Sigmoid colon (tissue), 7 donors: ENCODE measurements around the gene EHD2. TPM values are rescaled to one million over a fixed set of nuclear protein-coding genes. Genes with fewer than 3 reads are reported as not detected.
"Not testable (repeated sequence)": the region's sequence is repeated elsewhere in the genome, so short reads cannot be mapped to it uniquely, and the experiment has no call there.

Experiments used
- DNase-seq: peaks from one replicate; pipeline ENCODE4 v3.0.0-alpha.2; 2019
- H3K27ac ChIP-seq, 4 donors: fragments of 200-600 bp; sonication (generic); one replicate each; pipeline ENCODE4 v1.5.1; 2016 to 2019; ENCODE audit warnings: mild to moderate bottlenecking in 1 of 4
- H3K27me3 ChIP-seq, 3 donors: fragments of 200-600 bp; sonication (generic); one replicate each; pipeline ENCODE4 v1.5.1; 2019; ENCODE audit warnings: mild to moderate bottlenecking in 1 of 3
- H3K36me3 ChIP-seq, 4 donors: fragments of 200-600 bp; sonication (generic); one replicate each; pipeline ENCODE4 v1.5.1; 2016 to 2019
- H3K4me1 ChIP-seq, 4 donors: fragments of 200-600 bp; sonication (generic); one replicate each; pipeline ENCODE4 v1.5.1; 2017 to 2019
- H3K4me3 ChIP-seq, 4 donors: fragments of 200-600 bp; sonication (generic); one replicate each; pipeline ENCODE4 v1.5.1; 2017 to 2019; ENCODE audit warnings: mild to moderate bottlenecking in 2 of 4, moderate library complexity in 1 of 4
- H3K9me3 ChIP-seq, 4 donors: fragments of 200-600 bp in 3 of 4; sonication (generic) in 3 of 4; one replicate each; pipeline versions ENCODE4 v1.5.1 to v1.6.1; 2013 to 2019
- CTCF ChIP-seq, 4 experiments: fragments of 450-650 bp in 3 of 4; fragments of 200-600 bp in 1 of 4; IDR thresholded peaks; one replicate each; pipeline ENCODE4 v1.5.1; 2016 to 2019; ENCODE audit warnings: antibody characterized with exemption in 4 of 4, mild to moderate bottlenecking in 3 of 4, moderate library complexity in 2 of 4
- EP300 ChIP-seq, 4 donors: sonication (generic); formaldehyde crosslinking; IDR thresholded peaks; one replicate each; pipeline ENCODE4 v1.6.1; 2017; ENCODE audit warnings: antibody characterized with exemption in 4 of 4
- POLR2A ChIP-seq, 2 donors: fragments of 450-650 bp; IDR thresholded peaks; one replicate each; pipeline ENCODE4 v1.6.1; 2016; ENCODE audit warnings: antibody characterized with exemption in 2 of 2, mild to moderate bottlenecking in 2 of 2, moderate library complexity in 2 of 2
- POLR2AphosphoS5 ChIP-seq, 4 donors: sonication (generic); formaldehyde crosslinking; IDR thresholded peaks; one replicate each; pipeline ENCODE4 v1.6.1; 2017; ENCODE audit warnings: antibody characterized with exemption in 4 of 4
- WGBS, 2 donors: extraction: QIAGEN DNeasy Blood & Tissue Kit; methylation state at CpG; one replicate each; pipeline ENCODE4 v1.1.7; 2013; 5-methylcytosine and 5-hydroxymethylcytosine counted together
- intact Hi-C: fragments of 100-400 bp; cut with DNase I; formaldehyde crosslinking; loops from one replicate; pipeline ENCODE4 v1.15.1; 2023
- polyA plus RNA-seq, 3 donors: library from polyadenylated mRNA; stranded (reverse); fragments of 200-250 nt; gene quantifications; one replicate each; pipeline ENCODE4 v1.2.3, GENCODE V29; 2013
- total RNA-seq, 4 donors: library from RNA; depleted of rRNA; stranded (reverse); fragments of >200 nt; gene quantifications; one replicate each; pipeline ENCODE4 v1.1.0, GENCODE V29; 2016
- donor health status: healthy with polysubstance abuse.
- donor health status: Bipolar disorder and iron deficiency.
- donor health status: healthy.

EHD2 gene
- total and polyA plus RNA-seq, 7 donors: 3.5 to 184 (median 41.8) TPM

- 60 to 87% methylated on average over 3 of the region's 3 CpGs for WGBS, 2 donors
- no peak overlapping the region for H3K4me3 ChIP-seq
- intact Hi-C loops: no loop called here
These were observed 48.9 kb downstream of the EHD2 start for GRCh38 chr19:47762151-47762550.

GRCh38 chr19:47762615-47763308, 49.5 kb downstream of the EHD2 start:
- 77 to 85% methylated on average over 18 of the region's 18 CpGs for WGBS, 2 donors
- intact Hi-C loops: no loop called here

More at GRCh38 chr19:47762151-47762550, 48.9 kb downstream of the EHD2 start:
- Histone ChIP-seq H3K9me3 (no peaks in the 10 kb centered on the region), H3K36me3 (peaks cover 6 to 28% (median 15%) of the 10 kb centered on the region in 4 donors), H3K27me3 (no peaks in the 10 kb centered on the region), H3K27ac (no peak overlapping the region), H3K4me1 (peaks cover 0 to 7% (median 3%) of the 10 kb centered on the region in 4 donors)
- DNase-seq: no peak
- TF ChIP-seq POLR2AphosphoS5 (IDR thresholded peaks at IDR 0.05) (peak in 1 of 4 donors; percentile 5), POLR2A (IDR thresholded peaks at IDR 0.05) (no peak)

GRCh38 chr19:47764705-47765104, 51.5 kb downstream of the EHD2 start:
- intact Hi-C loops: loop anchor here (5.0 kb wide), 1 partner anchor 98 kb away; no protein-coding TSS in a partner anchor
- 63 to 88% methylated on average over 3 of the region's 3 CpGs for WGBS, 2 donors

More at GRCh38 chr19:47762615-47763308, 49.5 kb downstream of the EHD2 start:
- TF ChIP-seq EP300 (IDR thresholded peaks at IDR 0.05) (no peak), POLR2AphosphoS5 (IDR thresholded peaks at IDR 0.05) (peak in 1 of 4 donors; percentile 38)
- Histone ChIP-seq H3K9me3 (no peaks in the 10 kb centered on the region), H3K4me1 (peaks cover 0 to 7% (median 3%) of the 10 kb centered on the region in 4 donors), H3K36me3 (peaks cover 0 to 22% (median 8%) of the 10 kb centered on the region in 4 donors), H3K4me3 (no peak overlapping the region), H3K27ac (no peak overlapping the region), H3K27me3 (no peaks in the 10 kb centered on the region)
- no peak for DNase-seq

GRCh38 chr19:47765523-47766358, 52.5 kb downstream of the EHD2 start:
- TF ChIP-seq CTCF (IDR thresholded peaks at IDR 0.05) (peak; percentile 73 to 85 (median 78)), POLR2AphosphoS5 (IDR thresholded peaks at IDR 0.05) (peak in 3 of 4 donors; percentile 5 to 25 (median 8)), POLR2A (IDR thresholded peaks at IDR 0.05) (no peak)
- no peaks in the 10 kb centered on the region for H3K36me3 ChIP-seq
- no peak overlapping the region for H3K27ac ChIP-seq
- H3K4me3 ChIP-seq: no peak overlapping the region
- H3K4me1 ChIP-seq: peaks cover 0 to 7% (median 3%) of the 10 kb centered on the region in 4 donors
- no peaks in the 10 kb centered on the region for H3K9me3 ChIP-seq
- WGBS, 2 donors: 30 to 48% methylated on average over 19 of the region's 19 CpGs
- intact Hi-C loops: loop anchor here (1.0 to 5.0 kb wide), 2 partner anchors 23 to 97 kb away; no protein-coding TSS in a partner anchor
- DNase-seq: peak; percentile 81
- no peaks in the 10 kb centered on the region for H3K27me3 ChIP-seq

More at GRCh38 chr19:47764705-47765104, 51.5 kb downstream of the EHD2 start:
- not testable (repeated sequence) for H3K4me1 ChIP-seq, H3K4me3 ChIP-seq, H3K27me3 ChIP-seq, DNase-seq, H3K36me3 ChIP-seq, H3K27ac ChIP-seq, H3K9me3 ChIP-seq

GRCh38 chr19:47766359-47766620, 53.1 kb downstream of the EHD2 start:
- H3K4me1 ChIP-seq: peaks cover 0 to 7% (median 3%) of the 10 kb centered on the region in 4 donors
- H3K4me3 ChIP-seq: no peak overlapping the region
- H3K27ac ChIP-seq: no peak overlapping the region
- intact Hi-C loops: loop anchor here (1.0 to 5.0 kb wide), 2 partner anchors 22 to 96 kb away; no protein-coding TSS in a partner anchor
- no peaks in the 10 kb centered on the region for H3K27me3 ChIP-seq
- no peaks in the 10 kb centered on the region for H3K36me3 ChIP-seq
- H3K9me3 ChIP-seq: no peaks in the 10 kb centered on the region
- TF ChIP-seq POLR2AphosphoS5 (IDR thresholded peaks at IDR 0.05) (no peak), POLR2A (IDR thresholded peaks at IDR 0.05) (no peak), CTCF (IDR thresholded peaks at IDR 0.05) (no peak)
- 87 to 89% methylated on average over 7 of the region's 7 CpGs for WGBS, 2 donors
- DNase-seq: no peak

GRCh38 chr19:47766670-47767069, 53.4 kb downstream of the EHD2 start:
- Histone ChIP-seq H3K27ac (no peak overlapping the region), H3K4me1 (peaks cover 0 to 7% (median 3%) of the 10 kb centered on the region in 4 donors), H3K9me3 (no peaks in the 10 kb centered on the region), H3K27me3 (no peaks in the 10 kb centered on the region), H3K36me3 (no peaks in the 10 kb centered on the region), H3K4me3 (no peak overlapping the region)
- intact Hi-C loops: loop anchor here (1.0 to 5.0 kb wide), 2 partner anchors 22 to 96 kb away; no protein-coding TSS in a partner anchor
- WGBS, 2 donors: 85 to 87% methylated on average over 7 of the region's 7 CpGs
- TF ChIP-seq EP300 (IDR thresholded peaks at IDR 0.05): no peak
- no peak for TF ChIP-seq POLR2A (IDR thresholded peaks at IDR 0.05)
- no peak for TF ChIP-seq CTCF (IDR thresholded peaks at IDR 0.05)
- TF ChIP-seq POLR2AphosphoS5 (IDR thresholded peaks at IDR 0.05): no peak
- no peak for DNase-seq
